Motor neuron (in vitro differentiated cells): ENCODE results near the gene ARHGEF4. TPM values are rescaled to one million over a fixed set of nuclear protein-coding genes. Genes with fewer than 3 reads are reported as not detected.
A peak's percentile ranks its signal among the peaks of the same experiment; 100 is the strongest.

Experiments
- ATAC-seq, 8 experiments: fragments of 200-7000 bp; cut with Tn5 transposase; replicated peaks in 6 of 8; 2 replicates each; pipeline ENCODE4 v1.8.0; 2021; ENCODE audit warnings: mild to moderate bottlenecking in 8 of 8, moderate library complexity in 8 of 8
- H3K27ac ChIP-seq, 2 donors: fragments of 250-450 bp; sonication (Bioruptor Pico); 2 replicates each; pipeline ENCODE4 v1.9.0; 2021; ENCODE audit warnings: antibody characterized with exemption in 2 of 2, mild to moderate bottlenecking in 2 of 2, moderate library complexity in 1 of 2
- H3K4me1 ChIP-seq, 2 donors: fragments of 250-450 bp; sonication (Bioruptor Pico); replicated peaks in 1 of 2; 2 replicates each; pipeline ENCODE4 v1.6.1; 2021; ENCODE audit warnings: antibody characterized with exemption in 2 of 2, mild to moderate bottlenecking in 2 of 2, moderate library complexity in 1 of 2
- H3K4me3 ChIP-seq, 5 donors: fragments of 250-450 bp; sonication (Bioruptor Pico); 2 replicates each; pipeline ENCODE4 v1.9.0; 2021; ENCODE audit warnings: antibody characterized with exemption in 5 of 5, mild to moderate bottlenecking in 5 of 5, moderate library complexity in 4 of 5
- WGBS, 10 experiments: fragments of 450-650 bp; shearing (Covaris generic); methylation state at CpG; one replicate each; pipeline ENCODE4 v1.0.0; 2022; 5-methylcytosine and 5-hydroxymethylcytosine counted together
- in situ Hi-C, 9 experiments: fragments of 400-800 bp; cut with MboI; loops; one replicate each; pipeline ENCODE4 v1.15.0; 2021; ENCODE audit warnings: low sequenced_read_pairs in 9 of 9, low pct_unique_long_range_greater_than_20kb in 2 of 9; ENCODE audit not compliant: unreplicated experiment in 9 of 9
- total RNA-seq, 8 experiments: library from RNA; unstranded; fragments of 300-600 nt; gene quantifications; 2 replicates each; pipeline versions ENCODE4 v1.2.3 to v1.2.4, GENCODE V29; 2022

ARHGEF4 gene
- total RNA-seq, 8 experiments from 2014 or later: 3.8 to 36.9 (median 15.2) TPM

DNA sequence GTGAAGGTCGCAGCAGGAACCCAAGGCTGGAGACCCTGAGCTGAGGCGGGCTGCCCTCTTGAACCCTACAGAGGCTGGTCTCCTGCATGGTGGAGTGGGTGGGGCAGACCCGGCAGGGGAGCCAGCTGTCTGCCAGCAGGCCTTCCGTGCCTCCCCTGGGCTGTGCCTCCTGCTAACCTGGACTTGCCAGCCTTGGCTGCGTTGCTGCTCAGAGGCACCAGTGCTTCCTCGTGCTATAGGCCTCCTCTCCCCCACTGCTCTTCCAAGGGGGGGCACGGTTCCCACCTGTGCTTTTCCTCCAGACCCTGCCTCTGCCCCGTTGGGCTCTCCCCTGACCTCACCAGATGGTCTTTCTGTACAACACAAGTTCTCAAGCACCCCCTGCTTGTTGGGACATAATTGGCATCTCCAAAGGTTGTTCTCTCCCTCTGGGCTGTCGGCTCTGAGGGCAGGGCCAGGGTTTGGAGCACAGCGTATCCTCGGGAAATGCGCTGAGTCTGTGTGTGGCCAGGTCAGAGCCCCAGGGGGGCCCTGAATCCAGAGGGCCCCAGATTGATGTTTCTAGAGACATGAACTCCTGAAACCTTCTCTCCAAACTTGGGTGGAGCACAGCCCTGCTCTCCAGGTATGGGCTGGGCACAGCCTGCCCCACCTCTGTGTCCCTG, 6.7 kb downstream of the ARHGEF4 start:
- WGBS, 10 experiments: 29 to 86% (median 57%) methylated on average over 3 of the region's 12 CpGs; no CpG with 5 or more reads in 6 of the 10 experiments

DNA sequence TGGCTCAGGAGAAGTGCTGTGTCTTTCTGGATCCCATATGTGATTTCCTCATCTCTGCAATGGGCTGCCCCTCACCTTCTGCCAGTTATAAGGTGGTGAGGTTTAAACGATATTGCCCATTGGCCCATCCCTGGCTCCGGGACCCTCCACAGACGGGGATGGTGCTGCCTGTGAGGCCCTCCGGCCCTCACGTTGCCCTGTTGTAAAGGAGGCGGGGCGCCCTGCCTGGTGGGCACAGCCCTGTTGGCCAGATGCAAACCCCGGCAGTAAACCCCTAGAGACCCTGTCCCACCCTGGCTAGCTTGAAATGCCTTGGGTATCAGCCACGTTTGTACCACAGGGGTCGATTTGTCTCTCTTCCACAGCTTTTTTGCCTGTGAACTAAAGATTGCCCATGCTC, 7.4 kb downstream of the ARHGEF4 start:
- H3K4me3 ChIP-seq: no peak overlapping the region
- WGBS, 10 experiments: 0 to 90% (median 55%) methylated on average over 1 to 3 of the region's 10 CpGs; no CpG with 5 or more reads in 5 of the 10 experiments
- peaks cover 0 to 6% of the 10 kb centered on the region in 2 donors for H3K4me1 ChIP-seq
- no peak for ATAC-seq
- in situ Hi-C loops: no loop called here
- no peak overlapping the region for H3K27ac ChIP-seq

More for the DNA sequence above, 6.7 kb downstream of the ARHGEF4 start:
- in situ Hi-C loops: no loop called here
- Histone ChIP-seq H3K27ac (no peak overlapping the region), H3K4me1 (peaks cover 0 to 3% of the 10 kb centered on the region in 2 donors), H3K4me3 (no peak overlapping the region)
- ATAC-seq: no peak

DNA sequence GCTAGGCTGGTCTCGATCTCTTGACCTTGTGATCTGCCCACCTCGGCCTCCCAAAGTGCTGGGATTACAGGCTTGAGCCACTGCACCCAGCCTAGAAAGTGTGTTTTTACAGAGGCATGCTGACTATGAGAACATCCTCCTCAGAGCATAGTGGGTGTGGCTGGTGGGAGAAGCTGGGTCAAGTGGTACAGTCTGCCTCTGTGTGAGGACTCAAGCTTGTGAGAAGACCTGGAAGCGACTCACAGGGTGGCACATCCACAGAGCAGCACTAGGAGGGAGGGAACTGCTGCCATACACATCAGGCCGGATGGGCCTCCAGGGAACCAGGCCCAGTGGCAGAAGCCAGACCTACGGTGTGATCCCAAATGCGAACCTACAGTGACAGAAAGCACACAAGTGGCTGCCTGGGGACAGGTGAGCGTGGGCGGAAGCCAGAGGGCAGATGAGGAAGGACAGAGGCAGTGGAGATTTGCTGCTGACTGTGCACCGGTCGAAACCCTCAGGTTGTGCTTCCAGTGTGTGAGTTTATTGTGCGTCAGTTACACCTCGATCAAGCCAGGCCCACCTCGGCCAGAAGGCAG, 8.9 kb downstream of the ARHGEF4 start:
- in situ Hi-C loops: no loop called here
- WGBS, 10 experiments: 60 to 100% (median 81%) methylated on average over 1 to 4 of the region's 13 CpGs; no CpG with 5 or more reads in 3 of the 10 experiments
- peak in 4 of 8 experiments; percentile 33 to 62 (median 44) for ATAC-seq
- peaks cover 0 to 6% of the 10 kb centered on the region in 2 donors for H3K4me1 ChIP-seq
- no peak overlapping the region for H3K27ac ChIP-seq
- no peak overlapping the region for H3K4me3 ChIP-seq

DNA sequence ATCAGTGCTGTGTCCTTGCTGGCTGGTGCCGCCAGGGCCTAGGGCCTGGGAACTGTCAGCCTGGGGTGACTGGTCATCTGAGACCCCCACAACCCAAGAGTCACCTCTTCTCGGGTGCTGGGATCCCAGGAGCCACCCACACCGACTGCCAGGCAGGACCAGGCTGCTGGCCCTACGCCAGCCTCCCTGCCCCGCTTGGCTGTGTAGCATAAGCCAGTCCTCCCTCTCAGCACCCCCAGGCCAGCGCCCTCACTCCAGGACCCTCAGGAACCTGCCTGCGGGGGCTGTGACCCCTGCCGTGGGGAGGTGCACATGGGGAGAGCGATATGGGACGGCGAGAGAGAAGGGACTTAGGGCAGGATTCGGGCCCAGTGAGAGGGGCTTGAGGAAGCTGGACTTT, 9.5 kb downstream of the ARHGEF4 start:
- 50 to 100% (median 100%) methylated on average over 1 to 2 of the region's 12 CpGs; no CpG with 5 or more reads in 7 of the 10 experiments for WGBS, 10 experiments
- Histone ChIP-seq H3K4me1 (peaks cover 0 to 6% of the 10 kb centered on the region in 2 donors), H3K27ac (no peak overlapping the region), H3K4me3 (no peak overlapping the region)
- no peak for ATAC-seq
- in situ Hi-C loops: no loop called here

DNA sequence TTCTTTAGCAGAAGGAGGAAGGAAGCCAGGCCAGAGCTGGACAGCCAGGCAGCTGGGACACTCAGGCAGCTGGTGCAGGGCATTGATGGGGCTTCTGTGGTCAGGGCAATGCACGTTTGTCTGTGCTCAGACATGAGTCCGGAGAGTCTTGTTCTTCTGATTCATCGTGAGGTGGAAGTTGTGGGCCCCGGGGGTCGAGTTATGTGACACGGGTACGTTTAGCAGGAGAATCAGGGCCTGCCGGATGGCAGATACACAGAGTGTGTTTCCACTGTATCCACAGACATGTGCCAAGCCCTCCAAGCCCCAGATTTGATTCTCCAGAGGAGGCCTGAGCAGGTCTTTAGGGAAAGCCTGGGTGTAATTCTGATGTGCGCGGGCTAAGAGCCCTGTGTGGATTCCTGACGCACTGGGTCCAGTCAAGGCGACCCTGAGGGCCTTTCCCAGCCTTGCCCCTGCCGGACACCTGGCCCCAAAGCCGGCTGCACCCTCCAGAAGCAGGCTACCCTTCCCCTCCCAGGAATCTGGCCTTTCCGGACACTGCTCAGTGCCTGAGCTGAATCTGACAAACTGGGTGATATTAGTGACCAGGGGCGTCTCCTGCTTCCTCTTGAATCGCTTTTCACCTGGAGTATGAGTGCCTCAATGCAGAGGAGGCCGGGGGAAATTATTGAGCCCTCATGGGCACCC, 10.1 kb downstream of the ARHGEF4 start:
- in situ Hi-C loops: no loop called here
- H3K4me1 ChIP-seq: peaks cover 0 to 6% of the 10 kb centered on the region in 2 donors
- no peak for ATAC-seq

DNA sequence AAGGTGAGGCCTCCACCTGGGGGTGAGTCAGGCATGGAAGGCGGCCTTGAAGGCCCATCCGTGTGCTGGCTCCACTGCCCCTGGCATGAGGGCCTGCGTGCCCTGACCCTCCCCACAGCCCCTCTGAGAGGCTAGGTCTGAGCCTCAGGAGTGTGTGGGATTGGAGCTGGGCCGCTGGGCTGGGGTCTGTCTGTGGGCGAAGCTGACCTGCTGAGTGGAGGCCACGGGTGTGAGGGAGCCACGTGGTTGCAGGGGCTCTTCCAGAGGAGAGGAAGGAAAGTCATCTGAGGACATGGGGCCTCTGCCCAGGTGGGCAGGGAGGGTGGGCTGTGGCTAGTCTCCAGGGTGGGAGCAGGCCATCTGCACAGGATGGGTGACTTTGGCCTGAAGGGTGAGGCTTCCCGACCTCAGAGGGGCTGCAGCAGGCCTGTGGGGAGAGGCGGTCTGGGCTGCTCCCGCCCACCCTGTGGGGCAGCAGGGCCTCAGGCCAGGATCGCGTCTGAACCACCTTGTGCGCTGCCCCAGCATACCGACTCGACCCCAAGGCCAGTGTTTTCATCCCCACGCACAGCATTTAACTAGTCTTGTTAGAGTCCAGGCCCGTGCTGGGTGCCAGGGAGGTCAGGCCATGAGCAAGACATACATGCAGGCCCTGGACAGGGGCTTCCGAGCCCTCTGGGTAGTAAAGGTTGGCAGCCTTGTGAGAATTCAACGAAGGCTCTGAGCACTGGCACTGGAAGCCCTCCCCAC, 11.2 kb downstream of the ARHGEF4 start:
- H3K4me3 ChIP-seq: no peak overlapping the region
- peak in 3 of 8 experiments; percentile 3 to 7 (median 6) for ATAC-seq
- in situ Hi-C loops: no loop called here
- peaks cover 0 to 6% of the 10 kb centered on the region in 2 donors for H3K4me1 ChIP-seq
- WGBS, 10 experiments: 72 to 92% (median 82%) methylated on average over 1 to 6 of the region's 19 CpGs; no CpG with 5 or more reads in 6 of the 10 experiments
- H3K27ac ChIP-seq: no peak overlapping the region

More for the DNA sequence above, 10.1 kb downstream of the ARHGEF4 start:
- Histone ChIP-seq H3K27ac (no peak overlapping the region), H3K4me3 (no peak overlapping the region)
- WGBS, 10 experiments: 29 to 100% (median 80%) methylated on average over 1 to 7 of the region's 18 CpGs; no CpG with 5 or more reads in 3 of the 10 experiments

DNA sequence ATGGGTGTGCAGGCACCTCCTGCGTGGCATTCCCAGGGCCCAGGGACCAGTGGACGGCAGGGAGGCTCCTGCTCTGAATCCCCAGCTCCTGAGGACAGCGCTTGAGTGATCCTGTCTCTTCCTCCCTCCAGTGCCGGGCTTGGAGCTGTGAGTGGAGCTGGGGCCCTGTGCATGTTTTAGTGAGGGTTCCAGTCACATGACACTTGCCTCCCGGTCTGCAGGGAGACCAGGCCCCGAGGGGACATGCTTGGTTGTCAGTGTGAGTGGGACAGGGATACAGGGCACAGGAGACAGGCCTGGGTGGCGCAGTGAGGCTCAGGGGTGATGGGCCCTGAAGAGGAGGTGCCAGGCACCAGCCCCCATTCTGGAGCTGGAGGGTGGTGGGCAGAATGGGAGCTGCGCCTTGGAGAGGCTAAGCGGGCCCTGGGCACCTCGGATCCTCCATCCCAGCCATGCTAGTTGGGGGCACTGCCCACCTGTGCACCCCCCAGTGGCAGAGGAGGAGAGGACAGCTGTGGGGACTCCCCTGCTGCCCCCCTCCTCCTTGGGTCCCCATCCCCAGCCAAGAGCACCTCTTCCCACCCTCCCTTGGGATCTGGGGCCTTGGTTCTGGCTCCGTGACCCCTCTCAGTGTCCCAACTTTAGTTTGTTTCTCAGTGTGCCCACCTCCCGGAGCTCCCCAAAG, 12.0 kb downstream of the ARHGEF4 start:
- peaks cover 0 to 6% of the 10 kb centered on the region in 2 donors for H3K4me1 ChIP-seq
- peak in 5 of 8 experiments; percentile 57 to 82 (median 72) for ATAC-seq
- in situ Hi-C loops: no loop called here
- no peak overlapping the region for H3K4me3 ChIP-seq
- 40 to 100% (median 89%) methylated on average over 1 to 5 of the region's 12 CpGs; no CpG with 5 or more reads in 6 of the 10 experiments for WGBS, 10 experiments
- no peak overlapping the region for H3K27ac ChIP-seq

DNA sequence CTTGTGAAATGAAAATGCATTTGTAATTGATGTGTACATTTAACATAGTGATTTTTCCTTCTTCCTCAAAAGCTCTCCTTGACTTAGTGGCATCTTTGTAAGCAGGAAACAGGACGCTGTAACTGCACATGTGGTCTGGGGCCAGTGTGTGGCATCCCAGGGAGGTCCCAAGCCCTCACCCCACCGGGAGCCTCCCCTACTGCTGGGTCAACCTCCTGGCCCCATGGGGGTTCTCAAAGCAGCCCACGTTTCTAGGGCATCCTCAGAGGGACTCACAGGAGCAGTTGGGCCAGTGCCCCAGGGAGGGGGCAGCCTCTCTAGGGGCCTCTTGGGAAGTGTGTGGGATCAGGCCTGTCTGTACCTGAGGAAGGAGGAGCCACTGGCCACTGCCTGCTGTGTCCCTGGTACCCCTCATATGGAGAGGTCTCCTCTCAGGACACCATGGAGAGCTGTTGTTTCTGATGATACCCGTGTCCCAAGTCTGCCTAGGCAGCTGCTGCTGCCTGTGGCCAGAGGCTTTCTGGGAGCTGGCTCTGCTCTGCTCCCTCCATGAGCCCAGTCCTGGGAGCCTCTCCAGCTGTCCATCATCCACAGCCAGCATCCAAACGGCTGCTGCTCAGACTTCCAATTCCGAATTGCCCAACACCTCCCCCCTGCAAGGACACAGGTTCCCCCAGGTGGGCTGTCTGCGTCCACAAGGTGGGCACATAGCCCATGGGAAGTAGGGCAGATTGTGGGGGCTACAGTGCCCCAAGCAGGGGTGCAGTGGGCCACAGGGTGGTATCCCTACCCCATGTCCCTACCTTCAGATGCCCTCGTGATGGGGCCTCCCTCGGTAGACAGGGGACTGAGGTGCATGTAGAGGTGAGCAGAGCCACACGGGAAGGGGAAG, 13.4 kb downstream of the ARHGEF4 start:
- in situ Hi-C loops: no loop called here
- no peak for ATAC-seq
- Histone ChIP-seq H3K4me1 (peaks cover 0 to 6% of the 10 kb centered on the region in 2 donors), H3K27ac (no peak overlapping the region), H3K4me3 (no peak overlapping the region)
- 40 to 100% (median 61%) methylated on average over 1 to 4 of the region's 10 CpGs; no CpG with 5 or more reads in 4 of the 10 experiments for WGBS, 10 experiments

DNA sequence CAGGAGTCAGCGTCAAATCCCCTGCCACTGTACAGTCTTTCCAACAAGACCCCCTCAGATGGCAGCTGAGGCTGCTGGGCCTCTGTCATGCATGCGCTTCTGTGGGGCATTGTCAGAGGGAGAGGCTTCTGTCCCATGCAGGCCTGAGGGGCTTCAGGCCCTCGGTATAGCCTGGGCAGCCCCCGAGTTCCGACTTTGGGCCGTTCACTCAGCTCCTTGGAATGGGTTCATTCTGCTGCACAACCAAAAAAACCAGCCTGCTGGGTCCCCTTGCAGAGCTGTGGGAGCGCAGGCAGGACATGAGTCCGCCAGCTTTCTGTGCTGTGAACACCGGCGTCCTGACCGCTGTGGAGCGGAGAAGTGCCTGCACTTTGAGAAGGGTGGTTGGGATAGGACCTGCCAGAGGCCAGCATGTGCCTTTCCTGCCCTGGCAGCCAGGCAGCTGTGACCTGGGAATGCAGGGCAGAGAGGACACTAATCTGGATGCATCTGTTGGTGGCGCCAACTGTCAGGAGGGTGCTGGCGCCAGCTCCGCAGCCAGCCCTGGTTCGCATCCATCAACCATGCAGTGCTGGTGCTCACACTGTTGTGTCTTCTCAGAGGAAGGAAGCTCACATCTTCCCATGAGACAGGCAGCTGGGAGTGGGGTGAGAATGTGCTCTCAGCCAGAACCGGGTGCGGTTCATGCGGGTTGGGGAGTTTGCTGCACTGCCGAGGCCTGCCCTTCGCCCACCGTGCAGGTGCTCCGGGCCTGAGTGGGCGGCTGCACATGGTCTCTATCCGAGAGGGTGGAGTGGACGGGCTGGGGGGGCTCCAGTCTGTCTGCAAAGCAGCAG, 14.3 kb downstream of the ARHGEF4 start:
- H3K4me1 ChIP-seq: peaks cover 0 to 6% of the 10 kb centered on the region in 2 donors
- no peak overlapping the region for H3K4me3 ChIP-seq
- 40 to 100% (median 90%) methylated on average over 1 to 7 of the region's 26 CpGs; no CpG with 5 or more reads in 6 of the 10 experiments for WGBS, 10 experiments
- no peak overlapping the region for H3K27ac ChIP-seq
- in situ Hi-C loops: no loop called here
- ATAC-seq: peak in 4 of 8 experiments; percentile 20 to 60 (median 40)

DNA sequence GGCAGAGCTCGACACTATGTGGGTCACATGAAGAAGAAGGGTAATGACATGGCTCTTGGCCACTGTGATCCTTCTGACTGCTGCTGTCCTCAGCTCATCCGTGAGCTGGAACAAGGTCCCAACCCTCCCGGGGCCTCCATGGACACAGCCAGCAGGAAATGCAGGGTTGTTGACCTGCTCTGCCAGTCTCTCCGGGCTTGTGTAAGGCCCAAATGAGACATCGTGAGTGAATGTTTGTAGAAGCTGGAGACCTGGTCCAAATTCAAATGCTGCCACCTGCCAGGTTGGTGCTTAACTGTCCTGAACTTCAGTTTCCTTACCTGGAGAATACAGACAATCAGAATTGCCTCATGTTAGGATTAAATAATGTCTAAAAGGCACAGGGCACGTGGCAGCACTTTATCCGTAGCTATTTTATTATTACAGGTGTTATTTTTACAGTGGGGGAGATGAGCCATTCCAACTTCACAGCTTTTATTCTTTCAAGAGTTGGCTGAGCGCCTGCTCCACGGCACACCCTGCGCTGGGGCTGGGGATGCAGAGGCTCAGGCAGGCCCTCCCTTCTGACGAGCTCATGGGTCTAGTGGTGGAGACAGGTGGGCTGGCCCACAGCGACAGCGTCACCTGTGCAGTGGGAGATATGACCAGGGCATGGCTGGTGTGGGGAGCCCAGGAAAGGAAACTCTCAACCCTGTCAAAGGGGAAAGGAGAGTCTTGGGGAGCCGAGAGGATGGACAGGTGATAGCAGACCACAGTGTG, 15.1 kb downstream of the ARHGEF4 start:
- H3K27ac ChIP-seq: no peak overlapping the region
- 52 to 100% (median 70%) methylated on average over 1 to 9 of the region's 14 CpGs; no CpG with 5 or more reads in 2 of the 10 experiments for WGBS, 10 experiments
- in situ Hi-C loops: no loop called here
- peaks cover 0 to 6% of the 10 kb centered on the region in 2 donors for H3K4me1 ChIP-seq
- peak in 4 of 8 experiments; percentile 5 to 48 (median 13) for ATAC-seq
- H3K4me3 ChIP-seq: no peak overlapping the region
